ENCODE data around the gene EMID1. TPM values are rescaled to one million over a fixed set of nuclear protein-coding genes. Genes with fewer than 3 reads are reported as not detected.
"Not testable (repeated sequence)": the region's sequence is repeated elsewhere in the genome, so short reads cannot be mapped to it uniquely, and the experiment has no call there.

EMID1 gene
- total RNA-seq, 4 donors from 2014 or later: 2.8 to 4.8 (median 3.6) TPM

DNA sequence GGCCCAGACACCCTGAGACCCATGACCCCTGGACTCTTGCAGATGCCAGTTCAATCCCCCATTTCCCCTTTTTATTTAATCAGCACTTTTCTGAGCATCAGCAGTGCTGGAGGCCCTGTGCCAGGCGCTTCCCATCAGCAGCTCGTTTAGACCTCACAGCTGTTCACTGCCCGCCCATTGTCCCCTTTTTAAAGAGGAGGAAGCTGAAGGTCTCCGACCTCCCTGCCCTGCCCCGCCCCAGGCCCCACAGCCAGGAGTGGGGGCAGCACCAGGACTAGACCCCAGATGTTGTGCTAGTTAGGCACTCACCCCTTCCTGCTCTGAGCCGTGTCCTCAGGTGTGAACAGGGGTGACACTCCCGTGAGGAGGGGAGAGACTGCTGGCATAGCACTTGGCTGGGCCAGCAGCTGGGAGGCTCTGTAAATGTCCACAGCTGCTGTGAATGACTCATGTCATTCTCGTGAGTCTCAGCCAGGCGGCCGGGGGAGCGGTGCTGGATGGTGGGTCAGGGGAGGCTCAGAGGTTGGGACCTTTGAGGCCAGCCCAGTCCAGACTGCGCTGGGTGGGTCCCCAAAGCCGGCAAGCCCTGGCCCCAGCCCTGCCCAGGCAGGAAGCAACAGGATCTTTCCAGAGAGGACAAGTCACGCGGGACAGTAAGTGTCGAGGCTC is 19.9 kb downstream of the EMID1 start:
- intact Hi-C loops (cut with DNase I; ENCODE audit: low total_unique reads): no loop called here
- TF ChIP-seq, protein P1, sequence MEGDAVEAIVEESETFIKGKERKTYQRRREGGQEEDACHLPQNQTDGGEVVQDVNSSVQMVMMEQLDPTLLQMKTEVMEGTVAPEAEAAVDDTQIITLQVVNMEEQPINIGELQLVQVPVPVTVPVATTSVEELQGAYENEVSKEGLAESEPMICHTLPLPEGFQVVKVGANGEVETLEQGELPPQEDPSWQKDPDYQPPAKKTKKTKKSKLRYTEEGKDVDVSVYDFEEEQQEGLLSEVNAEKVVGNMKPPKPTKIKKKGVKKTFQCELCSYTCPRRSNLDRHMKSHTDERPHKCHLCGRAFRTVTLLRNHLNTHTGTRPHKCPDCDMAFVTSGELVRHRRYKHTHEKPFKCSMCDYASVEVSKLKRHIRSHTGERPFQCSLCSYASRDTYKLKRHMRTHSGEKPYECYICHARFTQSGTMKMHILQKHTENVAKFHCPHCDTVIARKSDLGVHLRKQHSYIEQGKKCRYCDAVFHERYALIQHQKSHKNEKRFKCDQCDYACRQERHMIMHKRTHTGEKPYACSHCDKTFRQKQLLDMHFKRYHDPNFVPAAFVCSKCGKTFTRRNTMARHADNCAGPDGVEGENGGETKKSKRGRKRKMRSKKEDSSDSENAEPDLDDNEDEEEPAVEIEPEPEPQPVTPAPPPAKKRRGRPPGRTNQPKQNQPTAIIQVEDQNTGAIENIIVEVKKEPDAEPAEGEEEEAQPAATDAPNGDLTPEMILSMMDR (IDR thresholded peaks at IDR 0.05): no peak
- TF ChIP-seq POLR2A (IDR thresholded peaks at IDR 0.05): no peak
- WGBS, 2 donors: 24 to 40% methylated on average over 6 to 16 of the region's 16 CpGs
- no peak overlapping the region for H3K4me3 ChIP-seq (ENCODE audit: low read depth, poor library complexity, severe bottlenecking)
- DNase-seq (ENCODE audit: low spot score in 2 of 2): peak; percentile 52 to 91

DNA sequence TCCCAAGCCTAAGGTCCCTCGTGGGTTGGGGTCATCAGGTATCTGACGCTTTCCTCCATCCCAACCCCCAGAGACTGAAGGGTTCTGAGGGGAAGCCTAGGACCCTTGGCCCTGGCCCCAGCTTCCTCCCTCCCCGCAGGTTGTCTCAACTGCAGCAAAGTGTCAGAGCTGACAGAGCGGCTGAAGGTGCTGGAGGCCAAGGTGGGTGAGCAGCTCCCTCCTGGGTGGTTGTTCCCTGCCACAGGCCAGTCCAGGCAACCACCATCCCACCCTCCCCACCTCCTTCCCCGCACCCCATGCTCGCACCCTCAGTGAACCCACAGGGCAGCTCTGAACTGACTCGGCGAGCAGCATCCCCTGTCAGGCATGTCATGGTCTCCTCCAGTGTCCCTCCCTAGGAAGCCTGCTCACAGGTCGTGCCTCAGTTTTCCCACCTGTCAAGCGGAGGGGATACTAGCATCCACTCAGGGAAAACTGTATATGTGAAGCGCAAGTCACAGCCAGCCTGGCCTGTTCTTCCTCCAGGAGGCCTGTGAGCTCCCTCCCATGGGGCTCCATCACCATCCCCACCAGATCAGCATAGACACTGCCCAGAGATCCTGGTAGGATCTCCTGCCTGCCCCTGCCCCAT is 20.8 kb downstream of the EMID1 start:
- H3K4me3 ChIP-seq (ENCODE audit: low read depth, poor library complexity, severe bottlenecking): no peak overlapping the region
- intact Hi-C loops (cut with DNase I; ENCODE audit: low total_unique reads): no loop called here
- 92 to 93% methylated on average over 10 to 11 of the region's 11 CpGs for WGBS, 2 donors
- peak in 1 of 2 donors; percentile 79 for DNase-seq (ENCODE audit: low spot score in 2 of 2)
- TF ChIP-seq, protein P1 (IDR thresholded peaks at IDR 0.05): no peak
- TF ChIP-seq POLR2A (IDR thresholded peaks at IDR 0.05): no peak

DNA sequence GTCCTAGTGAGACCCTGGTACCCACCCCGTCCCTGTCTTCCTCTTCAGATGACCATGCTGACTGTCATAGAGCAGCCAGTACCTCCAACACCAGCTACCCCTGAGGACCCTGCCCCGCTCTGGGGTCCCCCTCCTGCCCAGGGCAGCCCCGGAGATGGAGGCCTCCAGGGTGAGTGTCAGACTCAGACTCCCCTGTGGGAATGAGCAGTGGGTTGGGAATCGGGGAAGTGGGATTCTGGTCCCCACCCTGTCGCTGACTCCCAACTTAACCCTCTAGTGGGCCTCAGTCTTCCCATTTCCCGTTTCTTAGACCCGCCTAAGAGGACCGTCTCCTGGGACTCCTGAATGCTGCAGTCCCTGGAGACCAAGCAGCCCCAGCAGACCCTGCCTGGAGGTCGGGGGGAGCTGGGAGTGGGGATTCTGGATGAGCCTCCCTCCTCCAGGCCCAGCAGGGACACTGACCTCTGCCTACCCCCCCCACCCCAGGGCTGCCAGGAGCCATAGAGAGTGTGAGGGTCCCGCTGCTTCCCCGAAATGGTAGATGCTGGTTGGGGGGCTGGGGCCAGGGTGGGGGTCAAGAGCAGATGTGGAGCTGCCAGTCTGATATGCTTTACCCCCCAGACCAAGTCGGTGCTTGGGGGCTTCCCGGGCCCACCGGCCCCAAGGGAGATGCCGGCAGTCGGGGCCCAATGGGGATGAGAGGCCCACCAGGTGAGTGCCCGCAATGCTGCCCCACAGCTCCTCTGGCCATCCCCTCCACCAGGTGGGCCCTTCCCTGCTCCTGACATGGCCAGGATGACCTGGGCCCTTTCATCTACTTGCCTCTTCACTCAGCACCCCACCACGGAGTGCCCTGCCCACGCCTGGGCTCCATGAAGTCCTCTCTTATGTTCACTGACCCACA is 25.5 kb downstream of the EMID1 start:
- no peak overlapping the region for H3K4me3 ChIP-seq (ENCODE audit: low read depth, poor library complexity, severe bottlenecking)
- intact Hi-C loops (cut with DNase I; ENCODE audit: low total_unique reads): no loop called here
- TF ChIP-seq, protein P1 (IDR thresholded peaks at IDR 0.05): no peak
- no peak for TF ChIP-seq POLR2A (IDR thresholded peaks at IDR 0.05)
- 91 to 94% methylated on average over 15 to 19 of the region's 19 CpGs for WGBS, 2 donors
- DNase-seq (ENCODE audit: low spot score in 2 of 2): peak in 1 of 2 donors; percentile 80

DNA sequence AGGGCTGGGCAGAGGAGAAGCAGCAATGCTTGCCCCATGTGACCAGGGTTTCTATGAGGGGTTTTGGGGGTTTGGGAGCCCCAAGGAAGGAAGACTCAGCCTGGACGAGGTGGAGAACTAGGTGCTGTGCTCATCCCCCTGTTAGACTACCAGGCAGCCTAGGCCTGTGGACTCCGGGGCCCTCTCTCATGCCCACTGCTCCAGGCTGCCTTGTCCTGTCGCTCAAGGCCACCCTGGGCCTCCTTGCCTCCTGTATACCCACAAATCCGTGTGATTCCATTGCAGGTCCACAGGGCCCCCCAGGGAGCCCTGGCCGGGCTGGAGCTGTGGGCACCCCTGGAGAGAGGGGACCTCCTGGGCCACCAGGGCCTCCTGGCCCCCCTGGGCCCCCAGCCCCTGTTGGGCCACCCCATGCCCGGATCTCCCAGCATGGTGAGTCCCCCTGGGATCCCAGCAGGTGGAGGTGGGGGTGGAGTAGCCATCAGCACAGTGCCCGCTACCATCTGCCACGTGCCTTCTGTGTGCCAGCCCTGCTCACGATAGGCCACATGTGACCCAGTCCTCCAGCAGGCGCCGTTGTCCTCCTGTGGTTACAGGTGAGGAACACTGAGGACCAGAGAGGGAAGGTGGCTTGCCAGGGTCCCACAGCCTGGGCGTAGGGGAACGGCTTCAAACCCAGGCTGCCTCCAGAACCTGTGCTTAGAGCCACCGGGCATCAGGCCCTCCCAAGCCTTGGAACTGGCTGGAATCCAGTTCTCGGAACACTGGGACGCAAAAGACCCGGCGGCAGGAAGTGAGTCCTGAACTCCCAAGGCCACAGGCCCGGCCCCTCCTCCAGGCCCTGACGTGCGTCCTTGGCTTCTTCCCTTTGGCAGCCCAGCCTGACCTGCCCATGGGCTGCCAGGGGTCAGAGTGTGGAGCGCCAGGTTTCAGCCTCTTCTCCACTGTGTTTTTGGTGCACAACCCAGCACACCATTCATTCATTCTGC is 26.6 kb downstream of the EMID1 start:
- H3K4me3 ChIP-seq (ENCODE audit: low read depth, poor library complexity, severe bottlenecking): no peak overlapping the region
- TF ChIP-seq, protein P1 (IDR thresholded peaks at IDR 0.05): no peak
- TF ChIP-seq POLR2A (IDR thresholded peaks at IDR 0.05): no peak
- intact Hi-C loops (cut with DNase I; ENCODE audit: low total_unique reads): no loop called here
- WGBS, 2 donors: 73 to 77% methylated on average over 17 to 22 of the region's 22 CpGs
- no peak for DNase-seq (ENCODE audit: low spot score in 2 of 2)

DNA sequence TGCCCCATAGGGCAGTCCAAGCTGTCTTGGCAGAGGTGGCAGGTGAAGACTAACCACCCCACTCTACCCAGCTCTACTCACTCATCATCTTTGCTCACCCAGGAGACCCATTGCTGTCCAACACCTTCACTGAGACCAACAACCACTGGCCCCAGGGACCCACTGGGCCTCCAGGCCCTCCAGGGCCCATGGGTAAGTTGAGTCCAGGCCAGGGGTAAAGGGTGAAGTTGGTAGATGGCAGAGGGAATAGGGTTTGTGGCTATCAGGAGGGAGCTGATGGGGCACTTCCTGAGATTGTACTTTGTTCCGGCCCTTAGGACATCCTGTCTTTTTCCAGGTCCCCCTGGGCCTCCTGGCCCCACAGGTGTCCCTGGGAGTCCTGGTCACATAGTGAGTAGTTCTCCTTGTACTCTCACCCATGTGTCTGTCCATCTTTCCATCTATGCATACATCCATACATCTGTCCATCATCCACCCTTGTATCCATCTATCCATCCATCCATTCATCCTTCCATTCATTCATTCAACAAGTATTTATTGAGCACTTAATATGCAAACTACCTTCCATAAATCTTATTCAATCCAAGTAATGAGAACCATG is 27.7 kb downstream of the EMID1 start:
- TF ChIP-seq, protein P1 (IDR thresholded peaks at IDR 0.05): no peak
- TF ChIP-seq POLR2A (IDR thresholded peaks at IDR 0.05): no peak
- WGBS, 2 donors: 89 to 96% methylated on average over 1 of the region's 1 CpG
- no peak for DNase-seq (ENCODE audit: low spot score in 2 of 2)
- intact Hi-C loops (cut with DNase I; ENCODE audit: low total_unique reads): no loop called here
- H3K4me3 ChIP-seq (ENCODE audit: low read depth, poor library complexity, severe bottlenecking): no peak overlapping the region

DNA sequence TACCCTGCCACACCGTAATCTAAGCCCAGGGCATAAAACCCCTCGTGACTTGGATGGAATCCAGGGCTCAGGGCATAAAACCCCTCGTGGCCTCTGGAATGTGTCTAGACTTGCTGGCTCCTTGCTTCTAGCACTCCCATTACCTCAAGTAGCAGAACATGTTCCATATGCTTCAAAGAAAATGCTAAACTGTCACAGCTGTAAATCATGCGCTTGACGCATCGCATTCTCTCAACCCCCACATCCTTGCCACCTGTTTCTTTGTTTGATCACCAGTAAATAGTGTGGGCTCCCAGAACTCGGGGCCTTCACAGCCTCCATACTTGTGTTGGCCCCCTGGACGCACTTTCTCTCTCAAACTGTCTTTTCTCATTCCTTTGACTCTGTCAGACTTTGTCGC is 34.8 kb downstream of the EMID1 start:
- intact Hi-C loops (cut with DNase I; ENCODE audit: low total_unique reads): loop anchor here (10.0 kb wide), 1 partner anchor 386 kb away; no protein-coding TSS in a partner anchor
- WGBS, 2 donors: 62 to 64% methylated on average over 9 of the region's 9 CpGs
- H3K4me3 ChIP-seq (ENCODE audit: low read depth, poor library complexity, severe bottlenecking): not testable (repeated sequence)
- peak in 1 of 2 donors; percentile 26 for DNase-seq (ENCODE audit: low spot score in 2 of 2)
